GM12873 (cell line): ENCODE results near the gene DSG2.

Experiments used
- TF ChIP-seq, protein P1 (sequence below): IDR thresholded peaks from 2 replicates; pipeline ENCODE4 v1.5.1; 2012; ENCODE audit warnings: low read depth, mild to moderate bottlenecking, moderate library complexity, low read length, control low read depth; ENCODE audit not compliant: insufficient read depth; ENCODE audit errors: missing control alignments

The DSG2 gene

DNA sequence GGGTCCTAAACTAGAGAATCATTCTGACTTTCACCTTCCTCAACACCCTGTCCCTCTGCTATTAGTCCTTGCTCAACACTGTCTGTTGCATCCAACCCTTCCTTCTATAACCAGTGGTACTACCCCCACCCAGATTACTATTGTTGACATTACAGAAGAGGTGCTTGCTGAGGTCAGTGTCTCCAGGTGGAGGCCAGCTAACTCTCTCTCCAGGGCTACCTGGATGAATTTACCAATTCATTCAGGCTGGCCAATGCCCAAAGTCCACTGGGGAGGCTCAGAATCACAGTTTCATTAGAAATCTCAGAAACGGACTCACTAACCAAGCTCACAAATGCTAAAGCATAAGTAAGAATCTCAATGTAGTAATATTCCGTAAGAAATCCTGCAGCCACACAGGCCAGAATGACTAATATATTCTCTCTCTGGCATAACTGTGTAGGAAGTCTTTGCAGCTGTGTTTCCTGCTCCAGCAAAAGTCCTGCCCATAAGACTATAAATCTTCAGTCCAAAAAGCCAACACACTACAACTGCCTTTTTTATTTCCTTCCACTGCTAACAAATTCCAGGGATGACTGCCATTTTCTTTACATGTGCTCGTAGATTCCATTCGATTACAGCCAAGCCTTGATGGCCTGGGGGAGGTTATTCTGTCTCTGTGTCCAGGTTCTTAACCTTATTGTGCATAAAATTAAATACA is 83.7 kb downstream of the DSG2 start:
- TF ChIP-seq, protein P1, sequence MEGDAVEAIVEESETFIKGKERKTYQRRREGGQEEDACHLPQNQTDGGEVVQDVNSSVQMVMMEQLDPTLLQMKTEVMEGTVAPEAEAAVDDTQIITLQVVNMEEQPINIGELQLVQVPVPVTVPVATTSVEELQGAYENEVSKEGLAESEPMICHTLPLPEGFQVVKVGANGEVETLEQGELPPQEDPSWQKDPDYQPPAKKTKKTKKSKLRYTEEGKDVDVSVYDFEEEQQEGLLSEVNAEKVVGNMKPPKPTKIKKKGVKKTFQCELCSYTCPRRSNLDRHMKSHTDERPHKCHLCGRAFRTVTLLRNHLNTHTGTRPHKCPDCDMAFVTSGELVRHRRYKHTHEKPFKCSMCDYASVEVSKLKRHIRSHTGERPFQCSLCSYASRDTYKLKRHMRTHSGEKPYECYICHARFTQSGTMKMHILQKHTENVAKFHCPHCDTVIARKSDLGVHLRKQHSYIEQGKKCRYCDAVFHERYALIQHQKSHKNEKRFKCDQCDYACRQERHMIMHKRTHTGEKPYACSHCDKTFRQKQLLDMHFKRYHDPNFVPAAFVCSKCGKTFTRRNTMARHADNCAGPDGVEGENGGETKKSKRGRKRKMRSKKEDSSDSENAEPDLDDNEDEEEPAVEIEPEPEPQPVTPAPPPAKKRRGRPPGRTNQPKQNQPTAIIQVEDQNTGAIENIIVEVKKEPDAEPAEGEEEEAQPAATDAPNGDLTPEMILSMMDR, result no peak

GRCh38 chr18:31583185-31583854 is 85.3 kb downstream of the DSG2 start:
- TF ChIP-seq, protein P1, result no peak

GRCh38 chr18:31585991-31586390 is 88.0 kb downstream of the DSG2 start:
- TF ChIP-seq, protein P1, result no peak

DNA sequence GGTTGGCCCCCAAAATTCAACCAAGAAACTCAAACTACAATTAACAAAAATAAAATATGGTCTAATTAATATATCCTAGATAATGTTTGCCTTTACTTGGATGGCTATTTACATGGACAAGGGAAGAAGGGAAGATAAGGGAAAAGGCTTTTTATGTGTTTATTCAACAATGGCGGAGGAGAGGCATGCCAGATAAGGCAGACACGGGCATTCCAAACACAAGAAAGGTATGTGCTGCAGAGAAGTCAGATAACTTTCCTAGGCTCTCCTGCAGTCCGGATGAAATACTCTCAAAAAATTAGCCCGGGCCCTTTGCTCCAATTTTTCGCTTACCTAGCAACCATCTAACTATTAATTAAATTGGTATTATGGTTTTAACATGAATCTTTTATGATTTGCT is 88.6 kb downstream of the DSG2 start:
- TF ChIP-seq, protein P1, result no peak

- TF ChIP-seq, protein P1, result no peak
These were observed 89.6 kb downstream of the DSG2 start for GRCh38 chr18:31587529-31587928.

DNA sequence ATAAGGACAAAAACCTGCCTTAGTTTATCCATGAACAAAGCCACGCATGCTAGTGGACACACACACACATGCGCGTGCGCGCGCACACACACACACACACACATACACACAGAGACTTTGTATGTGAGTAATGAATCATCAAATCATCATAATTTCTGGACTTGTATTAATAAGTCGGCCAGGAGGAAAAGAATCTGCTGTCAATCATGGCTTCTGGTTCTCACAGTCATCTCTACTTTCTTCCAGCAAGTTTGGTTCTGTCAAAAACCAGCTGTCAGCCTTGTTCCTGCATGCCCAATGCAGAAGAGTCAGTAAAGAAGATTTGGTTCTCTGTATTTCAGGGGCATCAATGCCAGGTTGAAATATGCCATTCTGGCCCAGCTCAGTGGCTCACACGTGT is 92.6 kb downstream of the DSG2 start:
- TF ChIP-seq, protein P1, result no peak

- TF ChIP-seq, protein P1, result no peak
These were observed 93.1 kb downstream of the DSG2 start for GRCh38 chr18:31591113-31591512.
